Measurements from ENCODE around the gene SPNS3.

SPNS3 gene

DNA sequence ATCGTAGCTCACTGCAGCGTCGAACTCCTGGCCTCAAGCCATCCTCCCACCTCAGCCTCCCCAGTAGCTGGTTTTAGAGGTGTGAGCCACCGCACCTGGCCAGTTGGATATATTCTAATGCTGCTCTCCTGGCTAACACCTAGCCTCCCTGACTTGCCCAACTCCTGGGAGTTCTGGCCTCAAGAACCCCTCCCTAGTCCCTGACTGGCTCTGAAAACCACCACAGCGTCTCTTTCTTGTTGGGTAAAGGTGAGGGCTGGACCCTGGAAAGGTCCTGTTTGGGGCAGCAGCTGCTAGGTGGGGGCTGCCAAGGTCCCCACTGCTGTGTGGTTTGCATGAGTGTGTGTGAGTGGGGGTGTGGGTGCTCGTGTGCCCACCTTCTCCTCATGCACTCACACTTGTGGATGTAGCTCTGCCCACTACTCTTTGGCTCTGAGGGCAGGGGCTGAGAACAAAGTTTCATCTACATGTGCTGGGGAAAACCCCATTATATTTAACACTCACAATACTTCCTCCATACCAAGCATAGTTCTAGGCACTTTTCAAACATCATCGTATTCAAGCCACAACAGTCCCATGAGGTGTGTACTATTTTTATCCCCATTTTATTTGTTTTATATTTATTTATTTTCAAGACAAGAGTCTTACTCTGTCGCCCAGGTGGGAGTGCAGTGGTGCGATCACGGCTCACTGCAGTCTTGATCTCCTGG, 7.1 kb upstream of the SPNS3 start:
- DNase-seq: no peak

- no peak for DNase-seq
Measured at GRCh38 chr17:4427505-4427904, 6.2 kb upstream of the SPNS3 start.

DNA sequence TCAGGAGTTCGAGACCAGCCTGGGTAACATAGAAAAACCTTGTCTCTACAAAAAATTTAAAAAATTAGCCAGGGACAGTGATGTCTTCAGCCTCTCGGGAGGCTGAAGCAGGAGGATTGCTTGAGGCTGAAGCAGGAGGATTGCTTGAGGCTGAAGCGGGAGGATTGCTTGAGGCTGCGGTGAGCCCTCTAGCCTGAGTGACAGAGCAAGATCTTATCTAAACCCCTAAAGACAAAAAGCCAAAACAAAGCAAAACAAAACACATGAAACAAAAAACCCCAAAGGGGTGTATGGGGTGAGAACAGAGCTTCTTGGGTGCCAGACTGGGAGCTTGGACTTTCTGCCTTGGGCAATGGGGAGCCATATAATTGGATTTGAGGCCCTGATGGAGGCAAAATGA, 2.6 kb downstream of the SPNS3 start:
- DNase-seq: no peak

DNA sequence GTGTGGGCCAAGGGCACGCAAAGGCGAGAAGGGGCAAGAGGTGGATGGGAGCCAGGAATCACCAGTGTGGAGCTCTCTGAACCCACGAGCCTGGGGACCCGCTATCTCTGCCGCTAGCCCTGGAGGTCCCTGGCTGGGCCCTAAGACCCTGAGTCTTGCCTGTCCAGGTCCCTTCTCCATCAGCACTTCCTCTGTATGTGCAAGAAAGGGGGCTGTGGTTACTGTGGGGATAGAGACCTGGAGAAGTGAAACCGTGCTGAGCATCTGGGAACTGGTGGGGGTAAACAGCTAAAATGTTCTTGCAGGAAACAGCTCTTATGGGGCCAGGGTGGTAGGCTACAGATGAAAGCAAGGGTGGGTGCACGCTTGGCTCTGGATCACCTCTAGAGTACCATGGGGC, 3.1 kb downstream of the SPNS3 start:
- DNase-seq: no peak

DNA sequence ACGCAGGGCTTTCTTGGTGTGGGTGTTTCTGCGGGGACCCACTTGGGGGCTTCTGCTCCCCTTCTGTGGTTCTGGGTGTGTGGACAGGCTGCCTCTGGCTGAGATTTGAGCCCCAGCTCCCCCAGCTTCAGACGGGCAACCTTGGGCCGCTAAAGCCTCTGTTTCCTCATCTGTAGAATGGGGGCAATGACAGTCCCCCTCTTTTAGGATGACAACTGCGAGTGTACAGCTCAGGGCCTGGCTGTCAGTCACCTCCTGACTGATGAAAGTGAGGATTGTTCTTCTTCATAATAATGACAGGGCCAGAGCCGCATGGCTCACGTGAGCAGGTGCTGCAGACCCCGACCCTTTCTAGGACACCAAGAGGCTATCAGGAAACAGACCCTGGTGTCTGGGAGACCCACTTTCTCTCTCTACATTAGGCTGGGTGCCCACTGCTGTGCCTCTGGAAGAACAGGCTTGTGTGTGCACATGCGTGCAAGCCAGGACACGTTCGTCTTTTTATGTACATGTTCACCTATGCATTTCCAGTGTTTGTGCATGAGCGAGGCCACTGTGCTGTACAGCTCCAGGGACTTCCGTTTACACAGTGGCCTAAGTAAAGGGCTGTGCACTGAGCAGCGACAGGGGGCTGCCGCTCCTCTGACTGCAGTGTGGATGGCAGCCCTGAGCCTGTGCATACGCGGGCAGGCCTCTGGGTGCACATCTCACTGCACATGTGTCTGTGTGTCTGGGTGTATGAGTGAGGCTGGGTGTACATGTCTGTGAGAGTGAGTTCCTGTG, 4.6 kb downstream of the SPNS3 start:
- no peak for DNase-seq

GRCh38 chr17:4440021-4440420, 6.3 kb downstream of the SPNS3 start:
- DNase-seq: no peak

GRCh38 chr17:4440690-4441686, 7.2 kb downstream of the SPNS3 start:
- no peak for DNase-seq

DNA sequence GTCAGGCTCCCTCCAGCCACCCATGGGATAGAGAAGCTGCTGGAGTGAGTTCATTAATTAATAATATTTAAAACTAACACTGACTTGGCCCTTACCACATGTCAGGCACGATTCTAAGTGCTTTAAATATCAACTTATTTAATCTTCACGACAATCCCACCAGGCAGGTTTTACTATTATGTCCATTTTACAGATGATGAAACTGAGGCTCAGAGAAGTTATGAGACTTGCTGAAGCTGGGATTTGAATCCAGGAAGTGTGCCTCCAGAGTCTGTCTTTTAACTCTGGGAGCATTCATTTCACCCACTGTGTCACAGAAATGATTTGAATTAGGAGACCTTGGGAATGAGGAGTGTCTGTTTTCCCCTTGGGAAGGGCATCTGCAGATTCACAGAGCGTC, 8.8 kb downstream of the SPNS3 start:
- DNase-seq: no peak

DNA sequence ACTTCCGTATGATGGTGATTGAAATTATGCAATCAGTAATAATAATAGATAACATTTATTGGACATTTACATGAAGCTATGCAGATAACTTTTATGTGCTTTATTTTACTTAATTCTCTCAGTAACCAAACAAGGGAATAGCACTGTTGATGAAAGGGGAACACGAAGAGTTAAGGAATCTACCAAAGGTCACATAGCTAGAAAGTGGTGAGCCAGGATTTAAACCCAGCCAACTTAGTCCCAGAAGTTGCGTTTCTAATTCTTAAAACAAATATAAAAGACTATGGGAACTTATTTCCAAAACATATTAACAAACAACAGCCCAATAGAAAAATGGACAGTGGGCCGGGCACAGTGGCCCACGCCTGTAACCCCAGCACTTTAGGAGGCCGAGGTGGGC, 9.7 kb downstream of the SPNS3 start:
- DNase-seq: no peak

DNA sequence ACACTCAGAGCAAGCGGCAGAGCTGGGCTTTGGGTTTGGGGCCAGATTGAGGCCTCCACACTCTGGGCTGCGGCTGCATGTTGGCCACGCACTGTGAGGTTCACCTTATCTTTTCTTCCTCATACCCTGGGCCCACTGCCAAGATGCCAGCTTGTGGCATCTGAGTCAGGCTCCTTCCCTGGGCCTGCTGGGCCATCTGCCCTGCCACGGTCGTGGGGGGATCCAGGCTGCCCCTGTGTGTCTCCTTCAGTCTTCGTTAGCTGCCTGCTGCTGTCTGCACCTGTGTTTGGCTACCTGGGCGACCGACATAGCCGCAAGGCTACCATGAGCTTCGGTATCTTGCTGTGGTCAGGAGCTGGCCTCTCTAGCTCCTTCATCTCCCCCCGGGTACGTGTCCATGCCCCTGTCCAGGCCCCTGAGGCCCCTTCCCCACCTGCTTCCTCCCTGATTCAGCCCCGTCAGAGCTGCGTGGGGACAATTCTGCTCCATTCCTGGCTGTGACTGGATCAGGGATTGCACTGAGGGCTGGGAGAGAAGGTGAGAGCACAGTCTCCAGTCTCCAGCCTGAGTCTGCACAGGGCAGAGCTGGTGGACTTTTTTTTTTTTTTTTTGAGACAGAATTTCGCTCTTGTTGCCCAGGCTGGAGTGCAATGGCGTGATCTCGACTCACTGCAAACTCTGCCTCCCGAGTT, 11.2 kb downstream of the SPNS3 start:
- DNase-seq: no peak

GRCh38 chr17:4445731-4446130, 12.0 kb downstream of the SPNS3 start:
- no peak for DNase-seq

DNA sequence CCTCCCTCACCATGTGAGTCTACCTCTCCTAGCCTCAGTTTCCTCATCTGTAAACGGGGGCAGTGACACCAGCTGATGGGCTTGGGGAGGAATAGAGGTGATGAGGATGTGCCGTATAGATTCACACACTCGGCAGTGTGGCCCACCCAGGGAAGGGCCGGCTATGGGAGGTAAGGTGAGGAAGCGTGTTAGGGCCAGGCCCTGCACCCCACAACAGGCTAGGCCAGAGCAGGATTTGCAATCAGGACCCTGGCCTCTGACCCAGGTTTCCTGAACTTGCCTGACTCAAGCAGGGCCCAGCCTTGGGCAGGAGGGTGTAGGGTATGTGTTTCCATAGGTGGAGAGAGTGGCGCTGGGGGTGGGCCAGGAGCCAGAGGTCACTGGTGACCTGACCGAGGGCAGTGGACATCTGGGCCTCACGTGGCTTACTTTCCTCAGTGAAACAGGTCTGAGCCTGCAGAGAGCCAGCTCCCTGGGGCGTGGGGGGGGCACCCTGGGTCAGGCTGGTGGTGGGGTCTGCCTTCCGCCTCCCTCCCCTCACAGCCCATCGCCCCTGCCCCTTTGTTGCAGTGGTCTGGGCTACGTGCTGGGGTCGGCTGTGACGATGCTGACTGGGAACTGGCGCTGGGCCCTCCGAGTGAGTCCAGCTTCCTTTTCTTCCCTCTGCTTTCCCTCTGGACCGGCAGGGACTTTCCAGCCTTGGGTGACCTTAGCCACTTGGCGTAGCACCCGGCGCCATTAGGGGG, 12.8 kb downstream of the SPNS3 start:
- DNase-seq: no peak

DNA sequence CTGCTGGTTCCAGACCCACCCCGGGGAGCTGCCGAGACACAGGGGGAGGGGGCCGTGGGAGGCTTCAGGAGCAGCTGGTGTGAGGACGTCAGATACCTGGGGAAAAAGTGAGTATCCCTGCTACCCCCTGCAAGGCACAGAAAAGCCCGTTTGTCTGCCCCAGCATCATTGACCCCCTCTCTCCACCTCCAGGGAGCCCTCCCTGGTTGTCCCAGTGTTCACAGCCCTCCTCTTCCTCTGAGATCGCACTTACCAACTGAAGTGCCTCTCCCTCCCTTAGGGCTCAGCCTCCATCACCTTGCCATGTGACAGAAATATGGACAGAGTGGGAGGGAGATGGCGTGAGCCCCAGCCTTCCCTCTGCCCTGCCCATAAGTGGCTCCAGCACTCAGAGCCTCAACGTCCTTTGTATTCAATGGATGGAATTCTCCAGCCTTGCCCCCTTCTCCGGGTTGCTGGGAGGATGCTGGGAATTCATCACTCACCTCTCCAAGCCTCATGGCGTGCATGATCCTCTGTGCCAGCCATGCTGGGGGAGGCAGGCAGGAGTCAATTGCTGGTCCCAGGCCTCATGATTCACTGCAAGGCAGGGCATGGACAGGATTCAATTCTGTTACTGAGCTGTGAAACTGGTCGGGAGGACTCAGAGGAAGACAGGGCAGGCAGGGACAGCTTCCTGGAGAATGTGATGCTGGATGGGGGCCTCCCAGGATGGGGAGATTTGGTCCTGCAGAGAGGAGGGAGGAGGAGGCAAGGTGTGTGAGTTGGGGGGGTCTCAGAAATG, 14.6 kb downstream of the SPNS3 start:
- DNase-seq: no peak

GRCh38 chr17:4449736-4450135, 16.0 kb downstream of the SPNS3 start:
- no peak for DNase-seq

DNA sequence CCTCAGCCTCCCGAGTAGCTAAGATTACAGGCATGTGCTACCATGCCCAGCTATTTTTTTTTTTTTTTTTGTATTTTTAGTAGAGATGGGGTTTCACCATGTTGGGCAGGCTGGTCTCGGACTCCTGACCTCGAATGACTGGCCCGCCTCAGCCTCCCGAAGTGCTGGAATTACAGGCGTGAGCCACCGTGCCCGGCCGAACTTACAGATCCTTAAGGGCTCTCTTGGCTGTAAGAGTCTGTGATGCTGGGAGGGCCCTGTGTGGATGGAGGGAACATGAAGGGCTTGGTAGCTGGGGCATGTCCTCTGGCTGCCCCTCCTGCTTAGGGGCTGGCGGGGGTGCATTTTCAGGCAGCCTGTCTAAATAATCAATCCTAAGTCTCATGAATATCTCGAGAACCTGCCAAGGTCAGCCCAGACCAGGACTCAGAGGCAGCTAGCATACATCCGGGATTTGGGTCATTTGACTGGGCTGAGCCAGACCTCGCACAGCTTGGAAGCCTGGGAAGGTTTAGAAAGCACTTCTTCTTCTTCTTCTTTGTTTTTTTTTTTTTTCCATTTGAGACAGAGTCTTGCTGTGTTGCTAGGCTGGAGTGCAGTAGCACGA, 17.1 kb downstream of the SPNS3 start:
- DNase-seq: no peak

DNA sequence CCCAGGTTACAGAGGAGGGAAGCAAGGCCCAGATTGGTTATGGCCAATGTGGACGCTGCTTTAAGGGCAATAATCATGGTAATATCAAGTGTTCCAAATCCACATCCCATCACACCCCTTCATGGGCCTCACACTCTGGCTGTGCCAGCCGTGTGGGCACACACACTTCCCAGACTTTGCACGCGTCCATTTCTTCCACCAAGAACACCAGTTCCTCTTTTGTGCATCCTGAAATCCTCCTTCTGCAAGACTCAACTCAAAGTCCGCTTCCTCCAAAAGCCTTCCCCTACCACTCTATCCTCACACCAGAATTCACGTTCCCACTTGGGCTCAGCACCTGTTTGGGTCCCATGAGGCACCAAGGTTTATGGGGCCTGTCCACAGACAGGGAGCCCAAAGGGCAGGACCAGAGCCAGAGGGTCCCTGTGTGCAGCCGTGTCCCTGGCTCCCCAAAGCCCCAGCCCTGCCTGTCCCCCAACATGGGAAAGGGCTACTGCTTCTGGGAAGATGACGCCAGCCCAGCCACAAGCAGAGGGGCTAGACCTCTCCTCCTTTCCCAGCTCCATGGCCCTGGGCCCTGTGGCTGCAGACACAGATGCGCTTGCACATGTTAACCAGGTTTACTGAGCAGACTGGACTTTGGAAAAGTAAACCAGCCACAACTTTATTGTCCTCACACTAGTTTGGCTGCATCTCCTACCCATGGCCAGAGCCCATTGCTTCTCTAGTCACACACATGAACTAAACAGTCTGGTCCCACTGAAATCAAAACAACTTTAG, 20.3 kb downstream of the SPNS3 start:
- DNase-seq: no peak

- DNase-seq: no peak
Measured at GRCh38 chr17:4460661-4461060, 26.9 kb downstream of the SPNS3 start.

DNA sequence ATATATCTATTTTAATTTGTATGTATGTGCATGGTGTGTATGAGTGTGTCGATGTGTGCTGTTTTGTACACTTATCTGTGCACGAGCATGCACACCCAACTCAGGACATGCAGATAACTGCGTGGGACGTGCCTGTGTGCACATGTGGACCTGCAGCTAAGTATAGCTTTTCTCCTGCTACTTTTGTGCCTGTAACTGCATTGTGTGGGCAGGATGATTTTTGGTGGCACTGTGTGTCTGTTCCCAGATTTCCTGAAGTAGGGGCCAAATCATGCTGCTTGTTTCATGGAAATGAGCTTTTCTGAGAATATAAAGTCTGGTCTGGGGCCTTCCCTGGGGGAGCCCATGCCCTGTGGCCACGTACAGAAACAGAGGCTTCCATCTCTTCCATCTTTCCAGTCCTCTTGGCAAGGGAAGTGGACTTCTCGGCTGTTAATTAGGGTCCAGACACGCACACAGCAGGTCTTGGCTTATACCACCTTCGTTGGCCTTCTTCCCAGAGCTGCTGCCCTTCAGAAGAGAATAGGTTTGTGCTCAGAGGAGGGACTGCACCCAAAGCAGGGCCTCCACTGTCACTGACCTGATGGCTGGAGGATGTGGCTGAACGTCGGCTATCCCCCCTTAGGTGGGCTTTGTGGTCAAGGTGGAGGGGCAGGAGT, 30.2 kb downstream of the SPNS3 start:
- no peak for DNase-seq

GRCh38 chr17:4465786-4466185, 32.0 kb downstream of the SPNS3 start:
- no peak for DNase-seq

Measured in right kidney (tissue), 1 donor.